ENCODE results near the gene SNED1. TPM values are rescaled to one million over a fixed set of nuclear protein-coding genes. Genes with fewer than 3 reads are reported as not detected.

Gene SNED1
- total RNA-seq, 4 donors from 2014 or later: 9.0 to 18.4 (median 17.1) TPM

- intact Hi-C loops (cut with DNase I; ENCODE audit: low total_unique reads): no loop called here
- no peak for TF ChIP-seq POLR2A (IDR thresholded peaks at IDR 0.05)
- TF ChIP-seq CTCF (IDR thresholded peaks at IDR 0.05): no peak
- no peak for DNase-seq (ENCODE audit: low spot score in 2 of 2)
- H3K4me3 ChIP-seq (ENCODE audit: low read depth, poor library complexity, severe bottlenecking): no peak overlapping the region
- 89 to 98% methylated on average over 12 to 13 of the region's 13 CpGs for WGBS, 2 donors
These were observed 127.2 kb downstream of the SNED1 start for GRCh38 chr2:241125626-241126025.

GRCh38 chr2:241126201-241126611, 127.8 kb downstream of the SNED1 start:
- no peak overlapping the region for H3K4me3 ChIP-seq (ENCODE audit: low read depth, poor library complexity, severe bottlenecking)
- intact Hi-C loops (cut with DNase I; ENCODE audit: low total_unique reads): no loop called here
- TF ChIP-seq POLR2A (IDR thresholded peaks at IDR 0.05) (no peak), CTCF (IDR thresholded peaks at IDR 0.05) (no peak)
- 89 to 91% methylated on average over 21 of the region's 21 CpGs for WGBS, 2 donors
- DNase-seq (ENCODE audit: low spot score in 2 of 2): no peak

GRCh38 chr2:241126771-241127202, 128.4 kb downstream of the SNED1 start:
- TF ChIP-seq POLR2A (IDR thresholded peaks at IDR 0.05): no peak
- no peak for TF ChIP-seq CTCF (IDR thresholded peaks at IDR 0.05)

GRCh38 chr2:241128266-241128665, 129.8 kb downstream of the SNED1 start:
- intact Hi-C loops (cut with DNase I; ENCODE audit: low total_unique reads): no loop called here
- no peak for DNase-seq (ENCODE audit: low spot score in 2 of 2)
- TF ChIP-seq CTCF (IDR thresholded peaks at IDR 0.05): no peak
- TF ChIP-seq POLR2A (IDR thresholded peaks at IDR 0.05): no peak
- H3K4me3 ChIP-seq (ENCODE audit: low read depth, poor library complexity, severe bottlenecking): no peak overlapping the region
- WGBS, 2 donors: 95 to 97% methylated on average over 8 of the region's 8 CpGs

More at GRCh38 chr2:241126771-241127202, 128.4 kb downstream of the SNED1 start:
- no peak overlapping the region for H3K4me3 ChIP-seq (ENCODE audit: low read depth, poor library complexity, severe bottlenecking)
- DNase-seq (ENCODE audit: low spot score in 2 of 2): no peak
- 91 to 95% methylated on average over 15 to 18 of the region's 18 CpGs for WGBS, 2 donors
- intact Hi-C loops (cut with DNase I; ENCODE audit: low total_unique reads): no loop called here

- no peak overlapping the region for H3K4me3 ChIP-seq (ENCODE audit: low read depth, poor library complexity, severe bottlenecking)
- no peak for TF ChIP-seq CTCF (IDR thresholded peaks at IDR 0.05)
- TF ChIP-seq POLR2A (IDR thresholded peaks at IDR 0.05): no peak
- 86 to 91% methylated on average over 12 of the region's 12 CpGs for whole genome bisulfite sequencing, 2 donors
- DNase-seq (ENCODE audit: low spot score in 2 of 2): no peak
- intact Hi-C loops (cut with DNase I; ENCODE audit: low total_unique reads): no loop called here
These were observed 130.9 kb downstream of the SNED1 start for GRCh38 chr2:241129086-241129871.

All from lower leg skin (tissue), 4 donors.